A549 (cell line): ENCODE measurements around the gene CTXN1.

ENCODE experiments used
- CBX2 ChIP-seq: fragments of 200-600 bp; sonication (generic); IDR thresholded peaks from 2 replicates; pipeline ENCODE4 v1.6.1; 2016; ENCODE audit warnings: low read depth, mild to moderate bottlenecking, borderline replicate concordance
- CBX8 ChIP-seq: fragments of 200-600 bp; sonication (generic); IDR thresholded peaks from 2 replicates; pipeline ENCODE4 v1.6.1; 2016
- CEBPB ChIP-seq, 2 experiments: fragments of >200 bp in 1 of 2; sonication (Bioruptor Twin) in 1 of 2; formaldehyde crosslinking in 1 of 2; IDR thresholded peaks; 2 replicates each; pipeline ENCODE4 v1.6.1; 2012 to 2016
- CHD2 ChIP-seq: fragments of 150-350 bp; IDR thresholded peaks from 2 replicates; pipeline ENCODE4 v1.6.1; 2014; ENCODE audit warnings: low read length; ENCODE audit not compliant: partially characterized antibody
- EP300 ChIP-seq, 2 experiments: fragments of >200 bp; sonication (Bioruptor Twin); formaldehyde crosslinking; IDR thresholded peaks; 2 replicates in 1 of 2; 3 replicates in 1 of 2; pipeline ENCODE4 v1.6.1; 2016 to 2017
- POLR2A ChIP-seq: IDR thresholded peaks from 2 replicates; pipeline ENCODE4 v1.6.1; 2012; ENCODE audit warnings: mild to moderate bottlenecking, low read length
- SMC3 ChIP-seq: fragments of >200 bp; sonication (Bioruptor Twin); formaldehyde crosslinking; IDR thresholded peaks from 3 replicates; pipeline ENCODE4 v1.6.1; 2018; ENCODE audit warnings: inconsistent platforms
- TF ChIP-seq, protein P1 (sequence below): fragments of >200 bp; sonication (Bioruptor Twin); formaldehyde crosslinking; IDR thresholded peaks from 3 replicates; pipeline ENCODE4 v1.5.1; 2016
- TF ChIP-seq, protein P2 (sequence below): IDR thresholded peaks from 2 replicates; pipeline ENCODE4 v1.6.1; 2012; ENCODE audit warnings: low read depth, borderline replicate concordance
- TF ChIP-seq, protein P3 (sequence below): fragments of 200-600 bp; sonication (generic); IDR thresholded peaks from 2 replicates; pipeline ENCODE4 v1.6.1; 2016; ENCODE audit warnings: antibody characterized with exemption, mild to moderate bottlenecking, moderate library complexity
- TF ChIP-seq, protein P4 (sequence below): IDR thresholded peaks from 2 replicates; pipeline ENCODE4 v1.6.1; 2012

DNA sequence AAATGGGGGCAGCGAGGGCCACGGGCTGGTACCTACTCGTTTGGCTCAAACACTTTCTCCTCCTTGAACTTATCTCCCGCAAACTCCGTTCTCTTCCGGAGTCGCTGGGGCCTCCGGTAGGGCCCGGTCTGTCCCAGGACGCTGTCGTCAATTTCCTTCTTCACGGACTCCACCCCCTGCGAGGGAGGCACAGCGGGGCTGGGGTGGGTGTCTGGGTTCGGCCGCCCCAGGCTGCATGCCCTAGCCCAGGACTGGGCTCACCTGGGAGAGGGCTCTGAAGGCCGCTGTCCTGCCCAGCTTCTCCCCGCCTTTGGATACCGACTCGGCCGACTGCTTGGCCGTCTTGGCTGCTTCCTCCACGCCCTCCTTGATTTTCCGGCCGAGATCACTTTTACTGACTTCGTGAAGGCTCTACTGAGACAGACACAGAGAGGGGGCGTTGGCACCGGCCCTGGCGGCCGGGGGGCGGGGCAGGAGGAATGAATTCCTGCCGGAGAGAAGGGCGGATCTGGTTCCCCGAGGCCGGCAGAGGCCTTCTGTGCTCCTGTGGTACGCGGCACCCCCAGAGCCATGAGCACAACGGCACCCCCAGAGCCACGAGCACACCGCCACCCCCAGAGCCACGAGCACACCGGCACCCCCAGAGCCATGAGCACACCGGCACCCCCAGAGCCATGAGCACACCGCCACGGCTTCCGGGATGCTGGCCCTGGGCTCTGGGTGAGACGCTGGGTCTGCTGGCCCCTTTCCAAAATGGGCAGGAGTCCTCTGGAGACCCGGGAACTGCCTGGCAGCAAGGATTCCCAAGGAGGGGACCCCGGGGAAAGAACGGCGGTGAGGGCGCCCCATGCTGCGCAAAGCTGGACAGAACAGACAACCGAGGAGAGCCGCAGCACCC is 8.1 kb upstream of the CTXN1 start:
- TF ChIP-seq, protein P1, sequence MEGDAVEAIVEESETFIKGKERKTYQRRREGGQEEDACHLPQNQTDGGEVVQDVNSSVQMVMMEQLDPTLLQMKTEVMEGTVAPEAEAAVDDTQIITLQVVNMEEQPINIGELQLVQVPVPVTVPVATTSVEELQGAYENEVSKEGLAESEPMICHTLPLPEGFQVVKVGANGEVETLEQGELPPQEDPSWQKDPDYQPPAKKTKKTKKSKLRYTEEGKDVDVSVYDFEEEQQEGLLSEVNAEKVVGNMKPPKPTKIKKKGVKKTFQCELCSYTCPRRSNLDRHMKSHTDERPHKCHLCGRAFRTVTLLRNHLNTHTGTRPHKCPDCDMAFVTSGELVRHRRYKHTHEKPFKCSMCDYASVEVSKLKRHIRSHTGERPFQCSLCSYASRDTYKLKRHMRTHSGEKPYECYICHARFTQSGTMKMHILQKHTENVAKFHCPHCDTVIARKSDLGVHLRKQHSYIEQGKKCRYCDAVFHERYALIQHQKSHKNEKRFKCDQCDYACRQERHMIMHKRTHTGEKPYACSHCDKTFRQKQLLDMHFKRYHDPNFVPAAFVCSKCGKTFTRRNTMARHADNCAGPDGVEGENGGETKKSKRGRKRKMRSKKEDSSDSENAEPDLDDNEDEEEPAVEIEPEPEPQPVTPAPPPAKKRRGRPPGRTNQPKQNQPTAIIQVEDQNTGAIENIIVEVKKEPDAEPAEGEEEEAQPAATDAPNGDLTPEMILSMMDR = no peak
- TF ChIP-seq CEBPB (IDR thresholded peaks at IDR 0.05) = no peak
- TF ChIP-seq, protein P2, sequence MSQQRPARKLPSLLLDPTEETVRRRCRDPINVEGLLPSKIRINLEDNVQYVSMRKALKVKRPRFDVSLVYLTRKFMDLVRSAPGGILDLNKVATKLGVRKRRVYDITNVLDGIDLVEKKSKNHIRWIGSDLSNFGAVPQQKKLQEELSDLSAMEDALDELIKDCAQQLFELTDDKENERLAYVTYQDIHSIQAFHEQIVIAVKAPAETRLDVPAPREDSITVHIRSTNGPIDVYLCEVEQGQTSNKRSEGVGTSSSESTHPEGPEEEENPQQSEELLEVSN = no peak
- no peak for TF ChIP-seq SMC3
- no peak for TF ChIP-seq CHD2
- TF ChIP-seq, protein P3, sequence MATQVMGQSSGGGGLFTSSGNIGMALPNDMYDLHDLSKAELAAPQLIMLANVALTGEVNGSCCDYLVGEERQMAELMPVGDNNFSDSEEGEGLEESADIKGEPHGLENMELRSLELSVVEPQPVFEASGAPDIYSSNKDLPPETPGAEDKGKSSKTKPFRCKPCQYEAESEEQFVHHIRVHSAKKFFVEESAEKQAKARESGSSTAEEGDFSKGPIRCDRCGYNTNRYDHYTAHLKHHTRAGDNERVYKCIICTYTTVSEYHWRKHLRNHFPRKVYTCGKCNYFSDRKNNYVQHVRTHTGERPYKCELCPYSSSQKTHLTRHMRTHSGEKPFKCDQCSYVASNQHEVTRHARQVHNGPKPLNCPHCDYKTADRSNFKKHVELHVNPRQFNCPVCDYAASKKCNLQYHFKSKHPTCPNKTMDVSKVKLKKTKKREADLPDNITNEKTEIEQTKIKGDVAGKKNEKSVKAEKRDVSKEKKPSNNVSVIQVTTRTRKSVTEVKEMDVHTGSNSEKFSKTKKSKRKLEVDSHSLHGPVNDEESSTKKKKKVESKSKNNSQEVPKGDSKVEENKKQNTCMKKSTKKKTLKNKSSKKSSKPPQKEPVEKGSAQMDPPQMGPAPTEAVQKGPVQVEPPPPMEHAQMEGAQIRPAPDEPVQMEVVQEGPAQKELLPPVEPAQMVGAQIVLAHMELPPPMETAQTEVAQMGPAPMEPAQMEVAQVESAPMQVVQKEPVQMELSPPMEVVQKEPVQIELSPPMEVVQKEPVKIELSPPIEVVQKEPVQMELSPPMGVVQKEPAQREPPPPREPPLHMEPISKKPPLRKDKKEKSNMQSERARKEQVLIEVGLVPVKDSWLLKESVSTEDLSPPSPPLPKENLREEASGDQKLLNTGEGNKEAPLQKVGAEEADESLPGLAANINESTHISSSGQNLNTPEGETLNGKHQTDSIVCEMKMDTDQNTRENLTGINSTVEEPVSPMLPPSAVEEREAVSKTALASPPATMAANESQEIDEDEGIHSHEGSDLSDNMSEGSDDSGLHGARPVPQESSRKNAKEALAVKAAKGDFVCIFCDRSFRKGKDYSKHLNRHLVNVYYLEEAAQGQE = no peak
- no peak for TF ChIP-seq EP300 (IDR thresholded peaks at IDR 0.05)
- TF ChIP-seq CBX8 = no peak
- TF ChIP-seq, protein P4, sequence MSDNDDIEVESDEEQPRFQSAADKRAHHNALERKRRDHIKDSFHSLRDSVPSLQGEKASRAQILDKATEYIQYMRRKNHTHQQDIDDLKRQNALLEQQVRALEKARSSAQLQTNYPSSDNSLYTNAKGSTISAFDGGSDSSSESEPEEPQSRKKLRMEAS = no peak
- TF ChIP-seq POLR2A = no peak
- no peak for TF ChIP-seq CBX2
